Activated naive CD8-positive, alpha-beta T cell treated with anti-CD3 and anti-CD28 coated beads for 36 hours (primary cell): ENCODE measurements around the gene ANP32A. TPM values are rescaled to one million over a fixed set of nuclear protein-coding genes. Genes with fewer than 3 reads are reported as not detected.

ENCODE experiments used
- DNase-seq: peaks from one replicate; pipeline ENCODE4 v3.0.0; 2021
- H3K27ac Mint-ChIP-seq: one replicate; pipeline ENCODE4 v1.8.0; 2022; ENCODE audit warnings: mild to moderate bottlenecking, moderate library complexity, mixed read lengths
- H3K27me3 Mint-ChIP-seq: one replicate; pipeline ENCODE4 v1.8.0; 2022; ENCODE audit warnings: mild to moderate bottlenecking, mixed read lengths
- H3K36me3 Mint-ChIP-seq: one replicate; pipeline ENCODE4 v1.8.0; 2021; ENCODE audit warnings: mild to moderate bottlenecking, mixed read lengths
- H3K4me1 Mint-ChIP-seq: one replicate; pipeline ENCODE4 v1.8.0; 2021; ENCODE audit warnings: mixed read lengths
- H3K4me3 Mint-ChIP-seq: one replicate; pipeline ENCODE4 v1.8.0; 2022; ENCODE audit warnings: mild to moderate bottlenecking, moderate library complexity, mixed read lengths
- H3K9me3 Mint-ChIP-seq: one replicate; pipeline ENCODE4 v1.8.0; 2022; ENCODE audit warnings: mixed read lengths
- total RNA-seq, 2 experiments: library from RNA; stranded (reverse); gene quantifications; one replicate each; pipeline ENCODE4 v1.2.3, GENCODE V29; 2021

Gene ANP32A
- total RNA-seq, 2 experiments from 2014 or later: 277 to 295 TPM

GRCh38 chr15:68814596-68814995 lies 6.1 kb downstream of the ANP32A start:
- no peak overlapping the region for H3K4me3 Mint-ChIP-seq
- H3K9me3 Mint-ChIP-seq: no peaks in the 10 kb centered on the region
- H3K36me3 Mint-ChIP-seq: peaks cover 54% of the 10 kb centered on the region
- H3K27ac Mint-ChIP-seq: no peak overlapping the region
- peaks cover 65% of the 10 kb centered on the region for H3K4me1 Mint-ChIP-seq
- DNase-seq: no peak
- no peaks in the 10 kb centered on the region for H3K27me3 Mint-ChIP-seq

- Mint-ChIP-seq H3K27ac (no peak overlapping the region), H3K4me1 (peaks cover 75% of the 10 kb centered on the region), H3K4me3 (no peak overlapping the region), H3K9me3 (no peaks in the 10 kb centered on the region), H3K36me3 (peaks cover 58% of the 10 kb centered on the region), H3K27me3 (no peaks in the 10 kb centered on the region)
- no peak for DNase-seq
Observed at GRCh38 chr15:68812597-68813431, 7.9 kb downstream of the ANP32A start.

- Mint-ChIP-seq H3K36me3 (peaks cover 56% of the 10 kb centered on the region), H3K27ac (no peak overlapping the region), H3K4me1 (peaks cover 79% of the 10 kb centered on the region), H3K9me3 (no peaks in the 10 kb centered on the region), H3K27me3 (no peaks in the 10 kb centered on the region), H3K4me3 (no peak overlapping the region)
- DNase-seq: no peak
Observed at GRCh38 chr15:68812069-68812468, 8.6 kb downstream of the ANP32A start.

GRCh38 chr15:68809517-68809916 lies 11.2 kb downstream of the ANP32A start:
- no peak overlapping the region for H3K27ac Mint-ChIP-seq
- peaks cover 43% of the 10 kb centered on the region for H3K36me3 Mint-ChIP-seq
- no peak overlapping the region for H3K4me3 Mint-ChIP-seq
- DNase-seq: no peak
- no peaks in the 10 kb centered on the region for H3K9me3 Mint-ChIP-seq
- H3K27me3 Mint-ChIP-seq: no peaks in the 10 kb centered on the region
- peaks cover 81% of the 10 kb centered on the region for H3K4me1 Mint-ChIP-seq

- peaks cover 47% of the 10 kb centered on the region for H3K36me3 Mint-ChIP-seq
- peaks cover 85% of the 10 kb centered on the region for H3K4me1 Mint-ChIP-seq
- no peak overlapping the region for H3K4me3 Mint-ChIP-seq
- no peaks in the 10 kb centered on the region for H3K27me3 Mint-ChIP-seq
- no peak for DNase-seq
- peak overlapping the region; percentile 10 for H3K27ac Mint-ChIP-seq
- no peaks in the 10 kb centered on the region for H3K9me3 Mint-ChIP-seq
Observed at GRCh38 chr15:68808770-68809169, 11.9 kb downstream of the ANP32A start.

GRCh38 chr15:68808091-68808490 lies 12.6 kb downstream of the ANP32A start:
- Mint-ChIP-seq H3K9me3 (no peaks in the 10 kb centered on the region), H3K27me3 (no peaks in the 10 kb centered on the region), H3K4me1 (peaks cover 81% of the 10 kb centered on the region), H3K27ac (no peak overlapping the region), H3K36me3 (peaks cover 42% of the 10 kb centered on the region), H3K4me3 (no peak overlapping the region)
- no peak for DNase-seq

- Mint-ChIP-seq H3K9me3 (no peaks in the 10 kb centered on the region), H3K36me3 (peaks cover 41% of the 10 kb centered on the region), H3K27ac (no peak overlapping the region), H3K4me3 (no peak overlapping the region), H3K4me1 (peaks cover 79% of the 10 kb centered on the region), H3K27me3 (no peaks in the 10 kb centered on the region)
- DNase-seq: no peak
Observed at GRCh38 chr15:68807249-68807648, 13.4 kb downstream of the ANP32A start.

- Mint-ChIP-seq H3K36me3 (peaks cover 37% of the 10 kb centered on the region), H3K4me1 (peaks cover 77% of the 10 kb centered on the region), H3K9me3 (no peaks in the 10 kb centered on the region), H3K27me3 (no peaks in the 10 kb centered on the region), H3K27ac (no peak overlapping the region), H3K4me3 (no peak overlapping the region)
- DNase-seq: no peak
Observed at GRCh38 chr15:68806220-68807060, 14.3 kb downstream of the ANP32A start.

- peaks cover 82% of the 10 kb centered on the region for H3K4me1 Mint-ChIP-seq
- peak overlapping the region; percentile 61 for H3K27ac Mint-ChIP-seq
- no peaks in the 10 kb centered on the region for H3K9me3 Mint-ChIP-seq
- H3K4me3 Mint-ChIP-seq: no peak overlapping the region
- DNase-seq: no peak
- peaks cover 28% of the 10 kb centered on the region for H3K36me3 Mint-ChIP-seq
- no peaks in the 10 kb centered on the region for H3K27me3 Mint-ChIP-seq
Observed at GRCh38 chr15:68802373-68802772, 18.3 kb downstream of the ANP32A start.

GRCh38 chr15:68801572-68802148 lies 19.0 kb downstream of the ANP32A start:
- Mint-ChIP-seq H3K4me1 (peaks cover 85% of the 10 kb centered on the region), H3K27ac (no peak overlapping the region), H3K9me3 (no peaks in the 10 kb centered on the region), H3K4me3 (no peak overlapping the region), H3K36me3 (peaks cover 27% of the 10 kb centered on the region), H3K27me3 (no peaks in the 10 kb centered on the region)
- no peak for DNase-seq

GRCh38 chr15:68800875-68801274 lies 19.8 kb downstream of the ANP32A start:
- no peaks in the 10 kb centered on the region for H3K9me3 Mint-ChIP-seq
- H3K4me1 Mint-ChIP-seq: peaks cover 85% of the 10 kb centered on the region
- H3K27me3 Mint-ChIP-seq: no peaks in the 10 kb centered on the region
- peaks cover 30% of the 10 kb centered on the region for H3K36me3 Mint-ChIP-seq
- H3K4me3 Mint-ChIP-seq: no peak overlapping the region
- DNase-seq: no peak
- peak overlapping the region; percentile 9 for H3K27ac Mint-ChIP-seq

- Mint-ChIP-seq H3K9me3 (no peaks in the 10 kb centered on the region), H3K27me3 (no peaks in the 10 kb centered on the region), H3K4me1 (peaks cover 87% of the 10 kb centered on the region), H3K4me3 (no peak overlapping the region), H3K27ac (peak overlapping the region; percentile 45), H3K36me3 (peaks cover 39% of the 10 kb centered on the region)
- DNase-seq: no peak
Observed at GRCh38 chr15:68798346-68799094, 22.2 kb downstream of the ANP32A start.

- H3K36me3 Mint-ChIP-seq: peaks cover 46% of the 10 kb centered on the region
- no peaks in the 10 kb centered on the region for H3K27me3 Mint-ChIP-seq
- no peak for DNase-seq
- no peaks in the 10 kb centered on the region for H3K9me3 Mint-ChIP-seq
- H3K4me3 Mint-ChIP-seq: peak overlapping the region; percentile 2
- peaks cover 89% of the 10 kb centered on the region for H3K4me1 Mint-ChIP-seq
- H3K27ac Mint-ChIP-seq: peak overlapping the region; percentile 84
Observed at GRCh38 chr15:68797599-68798345, 22.9 kb downstream of the ANP32A start.

GRCh38 chr15:68797191-68797590 lies 23.5 kb downstream of the ANP32A start:
- H3K27me3 Mint-ChIP-seq: no peaks in the 10 kb centered on the region
- H3K27ac Mint-ChIP-seq: peak overlapping the region; percentile 84
- no peaks in the 10 kb centered on the region for H3K9me3 Mint-ChIP-seq
- DNase-seq: peak; percentile 36
- peaks cover 91% of the 10 kb centered on the region for H3K4me1 Mint-ChIP-seq
- H3K36me3 Mint-ChIP-seq: peaks cover 49% of the 10 kb centered on the region
- H3K4me3 Mint-ChIP-seq: peak overlapping the region; percentile 2
